ENCODE results near the gene NABP2.
"Not testable (repeated sequence)": the region's sequence is repeated elsewhere in the genome, so short reads cannot be mapped to it uniquely, and the experiment has no call there.

The NABP2 gene

GRCh38 chr12:56248711-56249110 is 24.6 kb downstream of the NABP2 start:
- no peak for DNase-seq

DNA sequence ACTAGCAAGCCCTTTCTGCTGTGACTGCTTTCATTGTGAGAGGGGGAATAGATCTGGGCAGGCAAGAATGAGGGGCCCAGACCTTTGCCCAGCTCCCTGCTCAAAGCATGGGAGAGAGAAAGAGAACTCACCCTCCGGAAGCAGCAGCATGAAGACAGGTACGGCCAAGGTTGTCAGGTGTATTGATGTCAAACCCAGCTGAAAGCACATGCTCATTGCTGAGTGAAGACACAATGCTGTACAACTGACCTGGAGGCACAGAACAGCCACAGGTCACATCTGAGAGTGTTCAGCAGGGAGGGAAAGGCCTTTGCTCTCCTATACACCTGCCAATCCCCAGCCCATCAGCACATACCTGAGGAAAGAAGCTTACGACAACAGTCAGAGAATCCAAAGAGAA is 28.5 kb downstream of the NABP2 start:
- no peak for DNase-seq

- DNase-seq = no peak
Measured at GRCh38 chr12:56253091-56253490, 28.9 kb downstream of the NABP2 start.

DNA sequence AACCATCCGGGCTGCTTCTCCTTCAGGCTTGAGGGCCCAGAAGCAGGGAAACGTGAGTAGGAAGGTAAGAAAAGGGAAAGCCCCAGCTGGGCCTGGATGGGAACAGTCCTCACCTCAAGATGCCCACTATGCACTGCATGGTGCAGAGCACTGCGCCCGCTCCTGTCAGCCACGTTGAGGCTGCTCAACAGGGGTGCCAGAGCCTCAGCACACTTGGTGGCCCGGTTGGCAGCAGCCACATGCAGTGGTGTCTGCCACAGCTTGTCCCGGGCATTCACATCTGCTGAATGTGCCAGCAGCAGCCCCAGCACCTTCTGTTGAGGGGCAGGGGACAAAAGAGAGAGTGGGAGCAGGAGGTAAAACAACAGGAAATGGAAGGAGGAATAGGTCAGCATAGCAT is 31.5 kb downstream of the NABP2 start:
- DNase-seq = no peak

DNA sequence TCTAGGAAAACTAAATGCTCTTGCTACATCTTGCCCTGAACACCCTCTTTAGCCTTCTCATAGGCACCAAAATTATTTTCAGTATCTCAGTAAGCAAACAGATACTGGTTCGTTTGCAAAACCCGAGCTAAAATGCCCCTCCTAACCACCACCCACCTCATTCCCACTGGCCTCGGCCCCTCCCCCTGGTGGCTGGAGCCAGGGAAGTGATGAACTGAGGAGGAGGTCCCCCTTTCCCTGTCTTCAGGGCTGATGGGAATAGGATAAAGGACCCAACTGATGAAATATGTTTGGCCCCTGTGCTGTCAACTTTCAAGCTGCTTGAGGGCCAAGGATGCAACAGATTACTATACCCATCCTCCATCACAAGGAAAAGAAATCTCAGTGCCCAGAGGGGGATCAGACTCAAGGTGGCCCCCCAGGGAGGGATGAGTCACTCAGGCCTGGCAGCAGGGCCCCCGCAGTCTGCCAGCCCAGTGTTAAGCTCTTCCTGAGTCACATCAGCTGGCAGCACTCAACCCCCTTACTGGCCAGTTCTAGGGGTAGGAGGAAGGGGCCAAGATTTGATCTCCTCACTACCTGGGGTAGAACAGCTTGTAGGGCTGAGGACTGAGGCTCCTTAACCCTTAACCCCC is 32.3 kb downstream of the NABP2 start:
- no peak for DNase-seq

DNA sequence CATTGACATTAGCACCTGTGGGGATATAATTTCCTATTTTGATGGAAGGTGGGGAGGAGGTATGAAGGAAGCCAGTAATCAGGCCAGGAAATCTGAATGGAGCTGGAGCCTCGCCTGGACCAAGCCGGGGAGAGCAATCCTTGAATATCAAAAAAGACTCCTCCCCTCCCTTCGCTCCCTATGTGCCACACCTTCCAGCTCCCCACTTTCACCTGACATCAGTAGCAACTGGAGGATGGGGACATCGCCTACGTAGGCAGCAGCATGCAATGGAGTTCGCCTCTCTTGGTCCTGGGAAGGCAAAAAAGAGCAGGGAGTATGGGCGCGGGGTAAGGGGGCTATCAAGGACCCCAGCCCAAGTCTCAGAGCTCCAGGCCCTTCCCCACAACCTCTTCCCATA is 32.9 kb downstream of the NABP2 start:
- no peak for DNase-seq

GRCh38 chr12:56257491-56258067 is 33.4 kb downstream of the NABP2 start:
- no peak for DNase-seq

DNA sequence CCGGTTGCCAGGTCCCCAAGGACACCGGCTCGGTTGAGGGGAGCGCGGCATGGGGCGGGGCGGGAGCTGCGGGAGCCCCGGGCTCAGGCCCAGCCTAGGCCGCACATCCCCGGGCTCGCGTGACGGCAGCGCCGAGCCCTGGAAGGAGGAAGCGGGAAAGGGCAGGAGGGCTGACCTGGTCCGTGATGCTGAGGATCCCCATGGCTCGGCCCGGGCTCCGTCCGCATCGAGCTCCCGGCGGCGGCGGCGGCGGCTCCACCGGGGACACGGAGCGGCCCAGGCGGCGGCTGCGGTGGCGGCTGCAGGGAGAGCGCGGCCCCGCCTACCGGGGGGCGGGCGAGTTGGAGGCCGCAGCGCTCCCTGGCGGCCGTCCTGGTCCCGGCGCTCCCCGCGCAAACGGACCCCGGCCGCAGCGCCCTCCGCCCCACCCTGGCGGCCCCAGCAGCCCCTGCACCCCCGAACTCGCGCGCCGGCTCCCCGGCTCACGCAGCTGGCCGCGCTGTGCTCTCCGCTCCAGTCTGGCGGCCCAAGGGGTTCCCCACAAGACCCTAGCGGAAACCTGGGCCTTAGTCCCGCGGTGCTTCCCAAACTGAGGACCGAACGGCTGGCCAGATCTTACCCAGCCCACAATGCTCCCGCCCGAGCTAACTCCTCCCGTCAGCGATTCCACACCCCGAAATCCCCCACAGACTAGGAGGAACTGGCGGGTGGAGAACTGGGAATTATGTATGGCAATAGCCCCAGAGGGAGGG is 34.1 kb downstream of the NABP2 start, which contains the start of gene ANKRD52:
Gene ANKRD52, minus strand, starts transcription at position 317 of the 752 bp plus-strand sequence. Its CDS starts 115 bp downstream, at position 202.
- DNase-seq = peak; percentile 62

DNA sequence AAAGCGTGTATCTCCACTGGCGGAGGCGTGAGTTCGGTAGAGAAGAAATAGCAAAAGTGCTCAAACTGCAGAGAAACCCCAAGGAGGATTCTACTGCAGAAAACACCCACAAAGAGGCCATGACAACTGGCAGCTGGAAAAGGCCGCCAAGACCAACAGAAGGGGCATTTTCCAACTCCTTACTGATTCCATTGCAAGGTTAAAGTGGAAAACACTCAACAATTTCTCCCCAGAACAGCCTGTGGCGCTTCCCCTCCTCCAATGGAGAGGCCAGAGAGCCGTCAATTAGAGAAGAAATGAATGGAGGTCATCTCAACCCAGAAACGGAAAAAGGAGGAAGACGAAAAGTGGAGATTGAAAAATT is 34.7 kb downstream of the NABP2 start:
- DNase-seq = peak; percentile 5

DNA sequence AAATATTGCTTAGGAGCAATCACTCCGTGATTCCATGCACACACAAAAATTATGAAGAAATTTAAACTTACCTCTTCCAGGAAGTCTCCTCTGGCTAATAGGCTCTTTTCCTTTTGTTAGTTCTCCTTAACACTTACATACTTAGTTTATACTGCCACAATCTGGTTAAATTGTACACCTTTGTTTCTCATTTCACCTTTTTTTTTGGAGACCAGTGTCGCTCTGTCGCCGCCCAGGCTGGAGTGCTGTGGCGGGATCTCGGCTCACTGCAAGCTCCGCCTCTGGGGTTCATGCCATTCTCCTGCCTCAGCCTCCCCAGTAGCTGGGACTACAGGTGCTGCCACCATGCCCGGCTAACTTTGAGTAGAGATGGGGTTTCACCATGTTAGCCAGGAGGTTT is 36.2 kb downstream of the NABP2 start:
- DNase-seq = no peak

DNA sequence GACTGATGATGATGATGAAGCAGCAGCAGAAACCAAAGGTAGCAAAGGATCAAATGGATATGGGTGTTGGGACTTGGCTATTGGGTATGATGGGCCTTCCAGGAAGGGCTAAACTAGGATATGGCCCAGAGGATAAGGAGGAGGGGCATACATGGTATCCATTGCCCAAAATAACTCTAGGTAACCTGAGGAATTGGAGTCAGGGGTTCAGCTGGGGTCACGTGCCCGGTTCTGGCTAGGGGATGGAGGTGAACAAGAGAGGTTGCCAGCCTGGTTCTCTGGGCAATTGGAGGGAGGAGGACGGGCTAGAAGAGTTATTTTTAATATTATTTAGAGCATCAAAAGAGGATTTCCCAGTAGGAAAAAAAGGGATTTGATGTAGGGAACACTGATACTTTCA is 36.8 kb downstream of the NABP2 start:
- no peak for DNase-seq

GRCh38 chr12:56261503-56262232 is 37.5 kb downstream of the NABP2 start:
- DNase-seq = no peak

DNA sequence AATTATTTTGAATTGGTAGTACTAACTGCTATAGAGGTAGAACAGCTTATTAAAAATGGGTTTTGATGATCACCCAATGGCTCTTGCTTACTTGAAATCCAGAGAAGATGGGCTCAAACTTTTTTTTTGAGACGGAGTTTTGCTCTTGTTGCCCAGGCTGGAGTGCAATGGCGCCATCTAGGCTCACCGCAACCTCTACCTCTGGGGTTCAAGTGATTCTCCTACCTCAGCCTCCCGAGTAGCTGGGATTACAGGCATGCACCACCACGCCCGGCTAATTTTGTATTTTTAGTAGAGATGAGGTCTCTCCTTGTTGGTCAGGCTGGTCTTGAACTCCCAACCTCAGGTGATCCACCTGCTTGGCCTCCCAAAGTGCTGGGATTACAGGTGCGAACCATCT is 38.8 kb downstream of the NABP2 start:
- not testable (repeated sequence) for DNase-seq

DNA sequence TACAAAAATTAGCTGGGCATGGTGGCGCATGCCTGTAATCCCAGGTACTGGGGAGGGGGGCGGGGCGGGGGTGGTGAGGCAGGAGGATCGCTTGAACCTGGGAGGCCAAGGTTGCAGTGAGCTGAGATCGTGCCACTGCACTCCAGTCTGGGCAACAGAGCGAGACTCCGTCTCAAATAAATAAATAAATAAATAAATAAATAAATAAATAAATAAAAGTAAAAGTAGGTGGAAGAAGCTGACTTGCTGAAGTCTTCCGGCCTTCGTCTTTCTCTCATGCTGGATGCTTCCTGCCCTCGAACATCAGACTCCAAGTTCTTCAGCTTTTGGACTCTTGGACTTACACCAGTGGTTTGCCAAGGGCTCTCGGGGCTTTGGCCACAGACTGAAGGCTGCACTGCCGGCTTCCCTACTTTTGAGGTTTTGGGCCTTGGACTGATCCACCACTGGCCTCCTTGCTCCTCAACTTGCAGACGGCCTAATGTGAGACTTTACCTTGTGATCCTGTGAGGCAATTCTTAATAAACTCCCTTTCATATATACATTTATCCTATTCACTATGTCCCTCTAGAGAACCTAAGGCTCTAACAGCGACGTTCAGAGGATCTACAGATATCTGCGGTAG is 42.0 kb downstream of the NABP2 start:
- not testable (repeated sequence) for DNase-seq

GRCh38 chr12:56266693-56267442 is 42.7 kb downstream of the NABP2 start, which contains the start of gene COQ10A:
Gene COQ10A (plus strand): TSS chr12:56266942. CDS start chr12:56267119, 177 bp downstream.
- DNase-seq = peak; percentile 86

DNA sequence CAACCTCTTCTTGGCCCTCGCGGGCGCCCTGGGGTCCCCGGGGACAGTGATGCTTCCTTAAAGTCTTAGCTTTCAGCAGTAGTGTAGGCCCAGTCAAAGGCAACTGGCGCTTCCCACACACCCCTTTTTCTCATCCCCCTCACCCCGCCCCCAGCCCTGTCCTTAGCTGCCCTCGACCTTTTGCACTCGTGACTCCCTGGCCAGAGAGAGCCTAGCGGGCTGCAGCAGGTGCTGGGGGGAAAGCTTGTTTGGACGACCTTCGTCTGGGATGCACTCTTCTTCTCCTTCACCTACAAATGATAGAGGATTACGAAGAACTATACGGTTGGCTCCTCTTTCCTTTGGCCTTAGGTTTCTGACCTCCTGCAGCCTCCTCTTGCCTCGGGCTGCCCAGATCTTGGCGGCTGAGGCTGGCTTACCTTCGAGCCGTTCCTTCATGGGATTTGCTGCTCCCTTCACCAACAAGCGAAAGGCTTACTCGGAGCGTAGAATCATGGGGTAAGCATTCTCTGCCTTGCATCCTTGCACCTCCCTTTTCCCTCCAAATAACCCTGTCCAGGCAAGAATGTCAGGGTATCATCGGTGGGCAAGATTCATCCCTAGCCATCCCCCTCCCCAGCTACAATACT is 43.4 kb downstream of the NABP2 start:
- DNase-seq = no peak

DNA sequence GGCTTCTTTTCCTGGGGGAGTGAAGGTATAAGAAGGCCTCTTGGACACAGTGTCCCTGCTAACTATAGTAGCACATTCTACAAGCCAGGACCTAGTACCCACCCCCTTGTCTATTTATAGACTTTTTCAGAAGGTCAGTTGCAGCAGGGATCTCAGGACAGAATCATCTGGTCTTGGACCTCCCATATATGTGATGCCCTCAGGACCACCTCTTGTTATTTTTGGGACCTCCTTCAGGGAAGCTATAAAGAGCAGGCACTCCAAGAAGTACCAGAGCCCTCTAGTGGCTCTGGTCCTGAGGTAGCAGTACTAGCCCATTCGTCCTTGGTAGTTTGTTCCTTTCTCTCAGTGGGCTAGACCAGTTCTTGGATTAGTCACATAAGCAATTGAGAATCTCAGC is 46.9 kb downstream of the NABP2 start:
- DNase-seq = peak; percentile 10

- not testable (repeated sequence) for DNase-seq
Measured at GRCh38 chr12:56272468-56272867, 48.3 kb downstream of the NABP2 start.

DNA sequence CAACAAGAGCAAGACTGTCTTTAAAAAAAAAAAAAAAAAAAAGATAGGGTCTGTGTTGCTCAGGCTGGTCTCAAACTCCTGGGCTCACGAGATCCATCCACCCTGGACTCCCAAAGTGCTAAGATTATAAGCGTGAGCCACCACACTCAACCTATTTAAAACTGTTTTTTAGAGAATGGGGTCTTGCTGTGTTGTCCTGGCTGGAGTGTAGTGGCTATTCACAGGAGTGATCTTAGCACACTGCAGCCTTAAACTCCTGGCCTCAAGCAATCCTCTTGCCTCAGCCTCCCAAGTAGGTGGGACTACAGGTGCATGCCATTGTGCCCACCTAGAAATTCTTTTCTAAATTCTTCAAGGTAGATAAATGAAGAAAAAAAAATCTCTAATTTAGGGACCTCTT is 50.2 kb downstream of the NABP2 start:
- DNase-seq = no peak

DNA sequence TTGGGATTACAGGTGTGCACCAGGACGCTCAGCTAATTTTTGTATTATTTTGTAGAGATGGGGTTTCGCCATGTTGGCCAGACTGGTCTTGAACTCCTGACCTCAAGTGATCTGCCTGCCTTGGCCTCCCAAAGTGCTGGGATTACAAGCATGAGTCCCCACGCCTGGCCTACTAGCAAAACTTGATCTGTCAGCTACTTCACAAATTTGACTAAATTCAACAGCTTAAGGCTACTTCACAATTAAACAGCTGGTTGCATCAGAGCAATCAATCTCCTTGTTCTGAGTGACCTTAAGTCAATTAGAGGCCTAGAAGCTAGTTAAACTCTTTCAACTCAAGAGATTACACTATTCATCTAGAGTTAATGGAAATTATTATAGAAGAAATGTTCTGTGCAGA is 54.8 kb downstream of the NABP2 start:
- no peak for DNase-seq

Measured in CD4-positive, alpha-beta T cell treated with Interleukin-4 for 4 hours (primary cell).